Tibial nerve (tissue), 4 donors: Measurements from ENCODE around the gene NRXN3.

Experiments
- EP300 ChIP-seq, 2 donors: sonication (generic); formaldehyde crosslinking; IDR thresholded peaks; one replicate each; pipeline ENCODE4 v1.6.1; 2017; ENCODE audit warnings: antibody characterized with exemption in 2 of 2, mild to moderate bottlenecking in 1 of 2
- POLR2A ChIP-seq, 2 donors: fragments of 450-650 bp; IDR thresholded peaks; one replicate each; pipeline ENCODE4 v1.6.1; 2017; ENCODE audit warnings: antibody characterized with exemption in 2 of 2, mild to moderate bottlenecking in 2 of 2, moderate library complexity in 2 of 2
- TF ChIP-seq, protein P1 (sequence below), 5 experiments: fragments of 200-600 bp in 3 of 5; fragments of 450-650 bp in 2 of 5; sonication (generic) in 3 of 5; IDR thresholded peaks; one replicate each; pipeline ENCODE4 v1.5.1; 2016 to 2019; ENCODE audit warnings: antibody characterized with exemption in 5 of 5, mild to moderate bottlenecking in 3 of 5, moderate library complexity in 2 of 5

DNA sequence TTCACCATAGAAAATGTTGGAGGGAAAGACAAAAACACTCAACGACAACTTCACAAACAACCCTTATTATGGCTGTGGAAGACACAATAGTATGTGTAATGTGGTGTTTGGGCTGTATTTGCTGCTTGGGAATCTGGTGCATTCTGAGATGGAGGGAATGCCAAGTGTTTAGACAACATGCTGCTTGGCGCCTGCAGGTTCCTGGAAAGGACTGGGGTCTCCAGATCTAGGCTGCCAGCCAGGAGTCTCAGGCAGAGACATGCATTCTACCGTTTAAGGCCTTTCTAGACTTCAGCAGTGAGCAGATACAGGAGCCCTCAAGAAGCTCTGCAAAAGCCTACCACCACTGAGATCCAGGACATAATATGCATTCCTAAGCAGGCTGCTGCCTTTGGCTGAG, 418.7 kb downstream of the NRXN3 start:
- TF ChIP-seq, protein P1, sequence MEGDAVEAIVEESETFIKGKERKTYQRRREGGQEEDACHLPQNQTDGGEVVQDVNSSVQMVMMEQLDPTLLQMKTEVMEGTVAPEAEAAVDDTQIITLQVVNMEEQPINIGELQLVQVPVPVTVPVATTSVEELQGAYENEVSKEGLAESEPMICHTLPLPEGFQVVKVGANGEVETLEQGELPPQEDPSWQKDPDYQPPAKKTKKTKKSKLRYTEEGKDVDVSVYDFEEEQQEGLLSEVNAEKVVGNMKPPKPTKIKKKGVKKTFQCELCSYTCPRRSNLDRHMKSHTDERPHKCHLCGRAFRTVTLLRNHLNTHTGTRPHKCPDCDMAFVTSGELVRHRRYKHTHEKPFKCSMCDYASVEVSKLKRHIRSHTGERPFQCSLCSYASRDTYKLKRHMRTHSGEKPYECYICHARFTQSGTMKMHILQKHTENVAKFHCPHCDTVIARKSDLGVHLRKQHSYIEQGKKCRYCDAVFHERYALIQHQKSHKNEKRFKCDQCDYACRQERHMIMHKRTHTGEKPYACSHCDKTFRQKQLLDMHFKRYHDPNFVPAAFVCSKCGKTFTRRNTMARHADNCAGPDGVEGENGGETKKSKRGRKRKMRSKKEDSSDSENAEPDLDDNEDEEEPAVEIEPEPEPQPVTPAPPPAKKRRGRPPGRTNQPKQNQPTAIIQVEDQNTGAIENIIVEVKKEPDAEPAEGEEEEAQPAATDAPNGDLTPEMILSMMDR (IDR thresholded peaks at IDR 0.05) = no peak
- no peak for TF ChIP-seq EP300 (IDR thresholded peaks at IDR 0.05)
- no peak for TF ChIP-seq POLR2A (IDR thresholded peaks at IDR 0.05)
